Subcutaneous abdominal adipose tissue (tissue), 5 donors: ENCODE measurements around the gene RASGRP4.

Experiments used
- H3K27ac ChIP-seq: one replicate; pipeline ENCODE4 v1.7.0; 2013; ENCODE audit warnings: low read depth, mild to moderate bottlenecking, inconsistent platforms, low read length, moderate library complexity
- H3K27me3 ChIP-seq, 5 donors: one replicate each; pipeline ENCODE4 v1.7.0; 2013; ENCODE audit warnings: low read length in 5 of 5, inconsistent platforms in 1 of 5; ENCODE audit not compliant: control insufficient read depth in 5 of 5, insufficient read depth in 4 of 5
- H3K36me3 ChIP-seq, 5 donors: one replicate each; pipeline ENCODE4 v1.7.0; 2013; ENCODE audit warnings: low read length in 5 of 5; ENCODE audit not compliant: control insufficient read depth in 5 of 5, insufficient read depth in 5 of 5
- H3K4me1 ChIP-seq, 5 donors: one replicate each; pipeline ENCODE4 v1.7.0; 2013; ENCODE audit warnings: low read length in 5 of 5, mild to moderate bottlenecking in 3 of 5, moderate library complexity in 1 of 5; ENCODE audit not compliant: control insufficient read depth in 5 of 5, insufficient read depth in 5 of 5
- H3K4me3 ChIP-seq, 5 donors: one replicate each; pipeline ENCODE4 v1.7.0; 2013; ENCODE audit warnings: low read length in 5 of 5, low read depth in 1 of 5
- H3K9ac ChIP-seq, 5 donors: one replicate each; pipeline ENCODE4 v1.7.0; 2013; ENCODE audit warnings: low read length in 5 of 5, mild to moderate bottlenecking in 4 of 5, moderate library complexity in 3 of 5
- H3K9me3 ChIP-seq, 5 donors: one replicate each; pipeline ENCODE4 v1.7.0; 2013; ENCODE audit warnings: low read length in 5 of 5; ENCODE audit not compliant: control insufficient read depth in 5 of 5
- donor health status: healthy.
- donor health status: healthy.
- donor health status: healthy.
- donor health status: healthy.
- donor health status: healthy.

RASGRP4 gene

DNA sequence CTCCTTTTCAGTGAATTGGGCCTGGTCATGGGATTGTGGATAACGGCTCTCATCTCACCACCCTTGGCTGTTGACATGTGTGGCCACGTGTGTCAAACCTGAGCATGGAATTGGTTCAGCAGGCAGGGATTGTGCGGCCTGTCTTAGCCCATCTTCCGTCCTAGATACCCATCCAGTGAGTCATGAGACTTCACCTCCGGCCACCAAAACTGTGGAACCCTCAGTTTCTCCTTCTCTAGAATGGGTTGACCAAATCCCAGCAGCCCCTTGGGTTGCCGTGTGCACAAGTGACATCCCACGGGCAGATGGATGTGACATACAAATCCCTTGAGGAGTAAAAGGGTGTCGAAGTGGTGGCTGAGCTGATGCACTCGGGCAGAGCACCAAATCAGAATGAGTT is 44.9 kb downstream of the RASGRP4 start:
- Histone ChIP-seq H3K9ac (no peak overlapping the region), H3K4me1 (peaks cover under 1 to 15% (median 14%) of the 10 kb centered on the region in 5 donors), H3K36me3 (peaks cover 0 to 80% (median 63%) of the 10 kb centered on the region in 5 donors), H3K27ac (no peak overlapping the region), H3K27me3 (peaks cover 0 to 7% (median 2%) of the 10 kb centered on the region in 5 donors), H3K4me3 (no peak overlapping the region), H3K9me3 (no peaks in the 10 kb centered on the region)

DNA sequence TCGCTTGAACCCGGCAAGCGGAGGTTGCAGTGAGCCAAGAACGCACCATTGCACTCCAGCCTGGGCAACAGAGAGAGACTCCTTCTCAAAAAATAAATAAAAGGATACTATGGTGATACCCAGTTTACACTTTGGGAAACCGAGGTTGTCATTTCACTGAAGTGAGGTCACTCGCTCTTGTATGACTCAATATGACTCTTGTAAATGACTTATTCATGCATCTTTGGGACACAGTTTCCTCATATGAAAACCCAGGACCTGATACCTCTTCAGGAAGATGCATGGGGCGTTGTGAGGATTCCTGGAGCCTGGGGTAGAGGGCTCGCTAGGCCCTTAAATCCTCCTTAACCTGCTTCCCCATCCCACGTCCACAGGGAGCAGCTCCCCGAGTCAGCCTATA is 47.2 kb downstream of the RASGRP4 start:
- no peak overlapping the region for H3K27ac ChIP-seq
- H3K4me1 ChIP-seq, result peaks cover 6 to 27% (median 26%) of the 10 kb centered on the region in 5 donors
- H3K27me3 ChIP-seq, result peaks cover 0 to 3% (median 0%) of the 10 kb centered on the region in 5 donors
- H3K4me3 ChIP-seq, result no peak overlapping the region
- H3K36me3 ChIP-seq, result peaks cover 0 to 67% (median 58%) of the 10 kb centered on the region in 5 donors
- no peaks in the 10 kb centered on the region for H3K9me3 ChIP-seq
- H3K9ac ChIP-seq, result no peak overlapping the region

DNA sequence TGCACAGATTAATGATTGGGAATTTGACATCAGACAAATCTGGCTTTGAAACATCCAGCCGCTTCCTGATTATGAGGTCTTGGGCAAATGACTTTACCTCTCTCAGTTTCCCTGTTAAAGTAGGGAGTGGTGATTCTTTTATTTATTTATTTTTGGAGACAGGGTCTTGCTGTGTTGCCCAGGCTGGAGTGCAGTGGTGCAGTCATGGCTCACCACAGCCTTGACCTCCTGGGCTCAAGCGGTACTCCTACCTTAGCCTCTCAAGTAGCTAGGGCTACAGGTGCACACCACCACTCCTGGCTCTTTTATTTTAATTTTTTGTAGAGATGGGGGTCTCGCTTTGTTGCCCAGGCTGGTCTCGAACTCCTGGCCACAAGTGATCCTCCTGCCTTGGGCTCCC is 49.0 kb downstream of the RASGRP4 start:
- Histone ChIP-seq H3K9me3 (no peaks in the 10 kb centered on the region), H3K4me1 (peaks cover 6 to 28% (median 27%) of the 10 kb centered on the region in 5 donors), H3K27ac (no peak overlapping the region), H3K9ac (peak overlapping the region in 1 of 5 donors; percentile 99), H3K36me3 (peaks cover 0 to 49% (median 42%) of the 10 kb centered on the region in 5 donors), H3K27me3 (peaks cover 0 to 3% (median 0%) of the 10 kb centered on the region in 5 donors), H3K4me3 (peak overlapping the region in 2 of 5 donors; percentile 11 to 93)

DNA sequence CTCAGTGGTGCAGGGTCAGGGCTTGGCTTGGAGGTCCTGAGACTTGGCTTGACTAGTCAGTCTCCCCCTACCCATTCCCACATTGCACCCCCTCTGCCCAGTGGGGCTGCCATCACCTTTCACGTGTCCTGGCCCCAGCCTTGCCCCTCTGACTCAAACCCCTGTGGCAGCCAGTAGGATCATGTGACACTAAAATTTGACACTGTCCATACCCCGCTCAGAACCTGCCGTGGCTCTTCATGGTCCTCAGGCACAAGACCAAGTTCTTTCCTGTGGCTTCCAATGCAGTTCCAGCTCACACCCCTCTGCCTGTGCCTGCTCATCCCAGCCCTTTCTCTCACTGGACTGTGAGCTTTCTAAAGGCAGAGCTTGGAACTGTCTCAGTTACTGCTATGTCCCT is 49.4 kb downstream of the RASGRP4 start:
- Histone ChIP-seq H3K9ac (peak overlapping the region in 3 of 5 donors; percentile 20 to 99 (median 99)), H3K36me3 (peaks cover 0 to 44% (median 37%) of the 10 kb centered on the region in 5 donors), H3K27me3 (peaks cover 0 to 3% (median 0%) of the 10 kb centered on the region in 5 donors), H3K4me1 (peaks cover 6 to 28% (median 27%) of the 10 kb centered on the region in 5 donors), H3K9me3 (no peaks in the 10 kb centered on the region), H3K4me3 (peak overlapping the region in 4 of 5 donors; percentile 93 to 98 (median 94)), H3K27ac (peak overlapping the region; percentile 94)

DNA sequence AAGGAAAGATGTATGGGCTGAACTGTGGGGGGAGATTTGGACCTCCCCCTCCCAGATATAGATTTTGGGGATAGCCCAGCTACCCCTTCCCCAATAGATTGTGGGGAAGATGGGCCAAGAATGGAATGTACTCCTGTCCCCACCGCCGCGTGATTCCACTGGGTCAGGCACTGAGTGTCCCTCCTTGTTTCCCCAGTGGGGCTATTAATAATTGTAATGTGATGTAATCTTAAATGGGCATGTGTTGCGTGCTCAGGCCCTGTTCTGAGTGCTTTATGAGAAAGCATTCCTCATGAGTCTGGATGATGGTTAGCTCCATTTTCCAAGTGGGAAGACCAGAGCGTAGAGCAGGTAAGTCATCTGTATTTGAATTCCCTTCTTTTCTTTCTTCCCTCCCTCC is 50.3 kb downstream of the RASGRP4 start:
- Histone ChIP-seq H3K9ac (peak overlapping the region; percentile 92 to 99 (median 97)), H3K27ac (peak overlapping the region; percentile 94), H3K4me3 (peak overlapping the region; percentile 92 to 98 (median 93)), H3K36me3 (peaks cover 0 to 36% (median 29%) of the 10 kb centered on the region in 5 donors), H3K27me3 (no peaks in the 10 kb centered on the region), H3K9me3 (no peaks in the 10 kb centered on the region), H3K4me1 (peaks cover 6 to 28% (median 27%) of the 10 kb centered on the region in 5 donors)

DNA sequence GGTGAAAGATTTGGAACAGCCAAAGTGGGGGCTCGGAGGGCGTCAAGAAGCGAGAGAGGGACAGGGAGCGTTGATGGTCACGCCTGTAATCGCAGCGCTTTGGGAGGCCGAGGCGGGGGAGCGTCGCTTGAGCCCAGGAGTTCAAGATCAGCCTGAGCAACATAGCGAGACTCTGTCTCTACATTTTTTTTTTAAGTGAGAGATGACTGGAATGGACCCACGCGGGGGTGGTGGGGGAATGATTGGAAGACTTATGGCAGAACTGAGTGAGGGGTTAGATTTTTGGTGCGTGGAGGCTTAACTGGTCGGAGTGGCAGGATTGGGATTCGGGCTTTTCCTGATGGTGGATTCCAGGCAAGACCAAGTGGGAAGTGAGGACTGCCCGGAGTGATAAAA is 50.9 kb downstream of the RASGRP4 start:
- peaks cover 0 to 29% (median 22%) of the 10 kb centered on the region in 5 donors for H3K36me3 ChIP-seq
- H3K4me1 ChIP-seq, result peaks cover 6 to 28% (median 27%) of the 10 kb centered on the region in 5 donors
- peak overlapping the region; percentile 92 to 98 (median 93) for H3K4me3 ChIP-seq
- H3K27me3 ChIP-seq, result peaks cover 0 to 5% (median 3%) of the 10 kb centered on the region in 5 donors
- H3K9me3 ChIP-seq, result no peaks in the 10 kb centered on the region
- H3K9ac ChIP-seq, result peak overlapping the region; percentile 92 to 99 (median 97)
- H3K27ac ChIP-seq, result peak overlapping the region; percentile 94

DNA sequence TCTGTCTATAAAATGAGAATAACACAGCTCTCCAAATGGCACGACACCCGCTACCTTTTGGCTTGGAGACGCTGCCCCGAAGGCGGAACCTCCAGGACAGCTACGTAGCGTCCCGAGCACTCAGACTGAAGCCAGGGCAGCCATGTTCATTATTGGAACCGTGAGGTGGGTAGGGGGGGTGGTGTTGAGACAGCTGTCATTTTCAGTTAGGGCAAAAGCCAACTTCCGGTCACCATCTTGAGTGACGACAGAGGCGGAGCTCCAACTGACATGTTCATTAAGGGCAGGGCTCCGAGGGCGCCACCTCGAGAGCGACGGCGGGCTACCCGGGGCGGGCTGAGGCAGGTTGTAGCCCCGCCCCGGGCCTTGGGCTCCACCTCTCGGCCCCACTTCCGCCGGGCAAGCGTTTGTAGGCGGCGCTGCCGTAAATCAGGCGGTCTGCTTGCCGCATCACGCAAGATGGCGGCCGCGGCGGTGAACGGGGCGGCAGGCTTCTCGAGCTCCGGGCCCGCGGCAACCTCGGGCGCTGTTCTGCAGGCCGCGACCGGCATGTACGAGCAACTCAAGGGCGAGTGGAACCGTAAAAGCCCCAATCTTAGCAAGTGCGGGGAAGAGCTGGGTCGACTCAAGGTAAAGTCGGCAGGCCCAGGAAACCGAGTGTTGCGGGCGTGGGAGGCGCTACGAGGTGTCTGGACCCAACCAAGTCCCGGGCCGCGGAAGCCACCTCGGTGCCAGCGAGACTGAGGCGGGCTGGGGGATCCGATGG is 51.5 kb downstream of the RASGRP4 start, which contains the start of gene PSMD8:
Gene PSMD8, plus strand, starts transcription at position 240 of the 766 bp plus-strand sequence. Its CDS starts 31 bp downstream, at position 271.
- Histone ChIP-seq H3K36me3 (peaks cover 0 to 24% (median 18%) of the 10 kb centered on the region in 5 donors), H3K4me1 (peaks cover 6 to 28% (median 27%) of the 10 kb centered on the region in 5 donors), H3K27ac (peak within 1 kb of the TSS; percentile 94), H3K9ac (peak within 1 kb of the TSS; percentile 92 to 99 (median 97)), H3K9me3 (no peaks in the 10 kb centered on the region), H3K27me3 (peaks cover 0 to 6% (median 4%) of the 10 kb centered on the region in 5 donors), H3K4me3 (peak within 1 kb of the TSS; percentile 92 to 98 (median 93))

DNA sequence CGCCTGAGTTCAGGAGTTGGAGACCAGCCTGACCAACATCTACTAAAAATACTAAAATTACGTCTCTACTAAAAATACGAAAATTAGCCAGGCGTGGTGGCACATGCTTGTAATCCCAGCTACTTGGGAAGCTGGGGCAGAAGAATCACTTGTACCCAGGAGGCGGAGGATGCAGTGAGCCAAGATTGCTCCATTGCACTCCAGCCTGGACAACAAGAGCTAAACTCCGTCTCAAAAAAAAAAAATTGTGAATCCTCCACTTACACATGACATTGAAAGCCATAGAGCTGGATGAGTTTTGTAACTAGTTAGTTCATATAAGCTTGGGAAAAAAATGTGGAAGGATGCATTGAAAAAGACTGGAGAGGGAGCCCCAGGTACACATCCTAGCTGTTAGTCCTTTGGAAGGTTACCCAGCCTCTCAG is 52.1 kb downstream of the RASGRP4 start:
- peak overlapping the region; percentile 54 to 95 (median 69) for H3K4me3 ChIP-seq
- H3K36me3 ChIP-seq, result peaks cover 0 to 18% (median 12%) of the 10 kb centered on the region in 5 donors
- peak overlapping the region; percentile 10 to 67 (median 32) for H3K9ac ChIP-seq
- H3K27ac ChIP-seq, result peak overlapping the region; percentile 94
- H3K4me1 ChIP-seq, result peaks cover 6 to 28% (median 27%) of the 10 kb centered on the region in 5 donors
- peaks cover 0 to 6% (median 4%) of the 10 kb centered on the region in 5 donors for H3K27me3 ChIP-seq
- H3K9me3 ChIP-seq, result no peaks in the 10 kb centered on the region

DNA sequence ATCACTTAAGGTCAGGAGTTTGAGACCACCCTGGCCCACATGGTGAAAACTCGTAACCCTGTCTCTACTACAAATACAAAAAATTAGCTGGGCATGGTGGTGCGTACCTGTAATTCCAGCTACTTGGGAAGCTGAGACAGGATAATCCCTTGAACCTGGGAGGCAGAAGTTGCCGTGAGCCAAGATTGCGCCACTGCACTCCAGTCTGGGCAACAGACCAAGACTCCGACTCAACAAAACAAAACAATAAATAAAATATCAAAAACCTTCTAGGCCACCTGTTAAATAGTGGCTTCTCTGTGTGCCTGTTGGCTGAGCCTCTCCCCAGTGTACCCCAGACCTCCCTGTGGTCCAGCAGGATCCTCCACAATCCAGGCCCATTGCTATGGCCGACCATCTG is 54.9 kb downstream of the RASGRP4 start:
- Histone ChIP-seq H3K9me3 (no peaks in the 10 kb centered on the region), H3K27me3 (peaks cover 0 to 18% (median 4%) of the 10 kb centered on the region in 5 donors), H3K36me3 (peaks cover 0 to 1% (median under 1%) of the 10 kb centered on the region in 5 donors), H3K4me1 (peaks cover 5 to 16% (median 16%) of the 10 kb centered on the region in 5 donors), H3K9ac (no peak overlapping the region), H3K27ac (no peak overlapping the region), H3K4me3 (no peak overlapping the region)

DNA sequence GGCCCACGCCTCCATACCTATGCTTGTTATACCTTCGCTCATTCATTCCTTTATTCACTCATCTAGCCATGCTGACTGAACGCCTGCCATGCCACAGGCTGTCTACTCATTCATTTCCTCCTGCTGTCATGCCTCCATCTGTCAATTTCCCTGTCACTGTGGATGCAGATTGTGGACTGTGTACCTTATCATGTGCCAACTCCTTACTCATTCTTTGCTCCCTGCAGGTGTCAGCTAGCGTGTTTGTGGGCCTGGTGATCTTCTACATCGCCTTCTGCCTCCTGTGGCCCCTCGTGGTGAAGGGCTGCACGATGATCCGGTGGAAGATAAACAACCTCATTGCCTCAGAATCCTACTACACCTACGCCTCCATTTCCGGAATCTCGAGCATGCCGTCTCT is 55.7 kb downstream of the RASGRP4 start:
- H3K36me3 ChIP-seq, result no peaks in the 10 kb centered on the region
- H3K27ac ChIP-seq, result no peak overlapping the region

More for the DNA sequence above, 55.7 kb downstream of the RASGRP4 start:
- Histone ChIP-seq H3K4me1 (peaks cover under 1 to 8% (median 8%) of the 10 kb centered on the region in 5 donors), H3K9me3 (no peaks in the 10 kb centered on the region), H3K9ac (no peak overlapping the region), H3K27me3 (peaks cover 0 to 20% (median 4%) of the 10 kb centered on the region in 5 donors), H3K4me3 (no peak overlapping the region)
